H9 (cell line): ENCODE measurements around the gene RAB40C. TPM values are rescaled to one million over a fixed set of nuclear protein-coding genes. Genes with fewer than 3 reads are reported as not detected.

Experiments
- DNase-seq: peaks from one replicate; pipeline ENCODE4 v3.0.0-alpha.2; 2017
- H2AFZ ChIP-seq: one replicate; pipeline ENCODE4 v1.6.1; 2013; ENCODE audit warnings: mild to moderate bottlenecking, low read length, control low read depth, moderate library complexity
- H2AK5ac ChIP-seq: 2 replicates; pipeline ENCODE4 v1.6.1; 2013; ENCODE audit warnings: low read length, control low read depth, mixed read lengths; ENCODE audit not compliant: insufficient read length
- H2BK120ac ChIP-seq: one replicate; pipeline ENCODE4 v1.6.1; 2013; ENCODE audit warnings: low read depth, mild to moderate bottlenecking, low read length, control low read depth, inconsistent platforms; ENCODE audit not compliant: poor library complexity, severe bottlenecking
- H2BK12ac ChIP-seq: 2 replicates; pipeline ENCODE4 v1.6.1; 2013; ENCODE audit warnings: low read length, control low read depth, mixed read lengths, low read depth; ENCODE audit not compliant: insufficient read length
- H2BK15ac ChIP-seq: 2 replicates; pipeline ENCODE4 v1.6.1; 2013; ENCODE audit warnings: low read depth, low read length, control low read depth
- H2BK20ac ChIP-seq: one replicate; pipeline ENCODE4 v1.6.1; 2013; ENCODE audit warnings: low read depth, mild to moderate bottlenecking, low read length, control low read depth, inconsistent platforms; ENCODE audit not compliant: poor library complexity, severe bottlenecking
- H2BK5ac ChIP-seq: 2 replicates; pipeline ENCODE4 v1.6.1; 2013; ENCODE audit warnings: low read length, control low read depth, mixed read lengths; ENCODE audit not compliant: insufficient read length
- H3K14ac ChIP-seq: 2 replicates; pipeline ENCODE4 v1.6.1; 2013; ENCODE audit warnings: low read length, control low read depth; ENCODE audit not compliant: insufficient read depth
- H3K18ac ChIP-seq: 2 replicates; pipeline ENCODE4 v1.6.1; 2013; ENCODE audit warnings: low read depth, mild to moderate bottlenecking, mixed read lengths, low read length, control low read depth; ENCODE audit not compliant: insufficient read length
- H3K23ac ChIP-seq: 2 replicates; pipeline ENCODE4 v1.6.1; 2013; ENCODE audit warnings: low read length, control low read depth, mixed read lengths, low read depth; ENCODE audit not compliant: insufficient read length
- H3K23me2 ChIP-seq: 2 replicates; pipeline ENCODE4 v1.6.1; 2013; ENCODE audit warnings: low read depth, mild to moderate bottlenecking, mixed read lengths, low read length, control low read depth; ENCODE audit not compliant: insufficient read length, poor library complexity, severe bottlenecking
- H3K27ac ChIP-seq: 2 replicates; pipeline ENCODE4 v1.5.1; 2013; ENCODE audit warnings: low read length, control low read depth, mixed read lengths, low read depth; ENCODE audit not compliant: insufficient read length
- H3K27me3 ChIP-seq: 2 replicates; pipeline ENCODE4 v1.6.1; 2013; ENCODE audit warnings: low read length, control low read depth, inconsistent platforms; ENCODE audit not compliant: insufficient read depth
- H3K4ac ChIP-seq: 2 replicates; pipeline ENCODE4 v1.6.1; 2013; ENCODE audit warnings: low read depth, mild to moderate bottlenecking, control low read depth, inconsistent platforms, low read length, moderate library complexity
- H3K4me1 ChIP-seq: 2 replicates; pipeline ENCODE4 v1.6.1; 2013; ENCODE audit warnings: low read length, control low read depth, inconsistent platforms; ENCODE audit not compliant: insufficient read depth
- H3K4me2 ChIP-seq: 2 replicates; pipeline ENCODE4 v1.6.1; 2013; ENCODE audit warnings: low read length, control low read depth, mixed read lengths; ENCODE audit not compliant: insufficient read length, insufficient read depth
- H3K56ac ChIP-seq: 2 replicates; pipeline ENCODE4 v1.6.1; 2013; ENCODE audit warnings: low read depth, mild to moderate bottlenecking, mixed read lengths, low read length, control low read depth; ENCODE audit not compliant: insufficient read length
- H3K79me1 ChIP-seq: 2 replicates; pipeline ENCODE4 v1.6.1; 2013; ENCODE audit warnings: low read depth, mild to moderate bottlenecking, moderate library complexity, low read length, control low read depth, inconsistent platforms; ENCODE audit not compliant: insufficient read depth, poor library complexity, severe bottlenecking
- H3K79me2 ChIP-seq: 2 replicates; pipeline ENCODE4 v1.6.1; 2013; ENCODE audit warnings: low read length, control low read depth, inconsistent platforms; ENCODE audit not compliant: insufficient read depth
- H3K9ac ChIP-seq: 2 replicates; pipeline ENCODE4 v1.6.1; 2013; ENCODE audit warnings: low read length, control low read depth, mixed read lengths; ENCODE audit not compliant: insufficient read length; ENCODE audit errors: extremely low read depth
- H3K9me3 ChIP-seq: one replicate; pipeline ENCODE4 v1.6.1; 2013; ENCODE audit warnings: low read depth, low read length, inconsistent platforms; ENCODE audit not compliant: control insufficient read depth
- H3T11ph ChIP-seq: one replicate; pipeline ENCODE4 v1.6.1; 2013; ENCODE audit warnings: mild to moderate bottlenecking, low read length, control low read depth, inconsistent platforms
- H4K20me1 ChIP-seq: one replicate; pipeline ENCODE4 v1.6.1; 2013; ENCODE audit not compliant: control insufficient read depth, insufficient read length, insufficient read depth
- H4K5ac ChIP-seq: 2 replicates; pipeline ENCODE4 v1.6.1; 2013; ENCODE audit warnings: low read depth, mild to moderate bottlenecking, mixed read lengths, low read length, control low read depth; ENCODE audit not compliant: insufficient read length
- H4K8ac ChIP-seq: replicated peaks from 2 replicates; pipeline ENCODE4 v1.6.1; 2013; ENCODE audit warnings: low read length, control low read depth, mixed read lengths, low read depth; ENCODE audit not compliant: insufficient read length
- H4K91ac ChIP-seq: 2 replicates; pipeline ENCODE4 v1.6.1; 2013; ENCODE audit warnings: low read depth, mild to moderate bottlenecking, moderate library complexity, mixed read lengths, low read length, control low read depth; ENCODE audit not compliant: insufficient read length
- H3K27ac Mint-ChIP-seq, 3 experiments: 2 replicates in 2 of 3; 3 replicates in 1 of 3; pipeline ENCODE4 v1.8.0; 2020 to 2021; ENCODE audit warnings: mixed read lengths in 3 of 3, mild to moderate bottlenecking in 1 of 3, moderate library complexity in 1 of 3
- H3K27me3 Mint-ChIP-seq: 2 replicates; pipeline ENCODE4 v1.8.0; 2021; ENCODE audit warnings: low read depth, mild to moderate bottlenecking, moderate library complexity, mixed read lengths
- H3K36me3 Mint-ChIP-seq, 3 experiments: 2 replicates in 2 of 3; 3 replicates in 1 of 3; pipeline ENCODE4 v1.8.0; 2020 to 2021; ENCODE audit warnings: low read depth in 3 of 3, mixed read lengths in 3 of 3; ENCODE audit not compliant: insufficient read depth in 1 of 3
- H3K4me1 Mint-ChIP-seq, 2 experiments: 2 replicates each; pipeline ENCODE4 v1.8.0; 2020; ENCODE audit warnings: mixed read lengths in 2 of 2
- H3K4me3 Mint-ChIP-seq, 2 experiments: 2 replicates in 1 of 2; 3 replicates in 1 of 2; pipeline ENCODE4 v1.8.0; 2020 to 2021; ENCODE audit warnings: mild to moderate bottlenecking in 2 of 2, mixed read lengths in 2 of 2, moderate library complexity in 1 of 2
- H3K9me3 Mint-ChIP-seq, 2 experiments: 2 replicates in 1 of 2; 3 replicates in 1 of 2; pipeline ENCODE4 v1.8.0; 2020; ENCODE audit warnings: mild to moderate bottlenecking in 2 of 2, mixed read lengths in 2 of 2, moderate library complexity in 1 of 2
- WGBS: extraction: QIAGEN DNeasy Blood & Tissue Kit; methylation state at CpG from one replicate; pipeline ENCODE4 v1.1.7; 2013; ENCODE audit warnings: missing lambda C conversion rate, low lambda C conversion rate, mixed read lengths; ENCODE audit not compliant: insufficient read length; ENCODE audit errors: extremely low coverage; 5-methylcytosine and 5-hydroxymethylcytosine counted together
- total RNA-seq: library from RNA; stranded (reverse); gene quantifications from 2 replicates; pipeline ENCODE4 v1.2.1, GENCODE V29; 2021
- TF ChIP-seq, protein P1 (sequence below): fragments of 200-600 bp; sonication (generic); conservative IDR thresholded peaks from 3 replicates; pipeline ENCODE4 v1.8.0; 2021; ENCODE audit warnings: antibody characterized with exemption, mild to moderate bottlenecking

The RAB40C gene
- total RNA-seq, 1 experiment from 2014 or later = 19.1 TPM

GRCh38 chr16:563072-563644 lies 26.7 kb upstream of the RAB40C start:
- H4K8ac ChIP-seq = no peak overlapping the region
- Mint-ChIP-seq H3K27me3 (peaks cover 36% of the 10 kb centered on the region), H3K4me1 (peaks cover 4 to 15% of the 10 kb centered on the region in 2 experiments), H3K4me3 (no peak overlapping the region), H3K9me3 (no peaks in the 10 kb centered on the region; a peak in 1 of 5 replicates), H3K36me3 (no peaks in the 10 kb centered on the region; a peak in 1 of 7 replicates), H3K27ac (no peak overlapping the region; a peak in 1 of 7 replicates)
- no peak overlapping the region for H2BK120ac ChIP-seq
- WGBS = no CpG with 5 or more reads among the region's 30 CpGs
- no peaks in the 10 kb centered on the region for H3K79me1 ChIP-seq
- no peak overlapping the region for H3K14ac ChIP-seq
- H3K9ac ChIP-seq = no peak overlapping the region
- H3K56ac ChIP-seq = no peak overlapping the region
- H3K4me2 ChIP-seq = no peak overlapping the region
- no peak overlapping the region for H3K18ac ChIP-seq
- no peak overlapping the region for H3K23ac ChIP-seq
- TF ChIP-seq, protein P1, sequence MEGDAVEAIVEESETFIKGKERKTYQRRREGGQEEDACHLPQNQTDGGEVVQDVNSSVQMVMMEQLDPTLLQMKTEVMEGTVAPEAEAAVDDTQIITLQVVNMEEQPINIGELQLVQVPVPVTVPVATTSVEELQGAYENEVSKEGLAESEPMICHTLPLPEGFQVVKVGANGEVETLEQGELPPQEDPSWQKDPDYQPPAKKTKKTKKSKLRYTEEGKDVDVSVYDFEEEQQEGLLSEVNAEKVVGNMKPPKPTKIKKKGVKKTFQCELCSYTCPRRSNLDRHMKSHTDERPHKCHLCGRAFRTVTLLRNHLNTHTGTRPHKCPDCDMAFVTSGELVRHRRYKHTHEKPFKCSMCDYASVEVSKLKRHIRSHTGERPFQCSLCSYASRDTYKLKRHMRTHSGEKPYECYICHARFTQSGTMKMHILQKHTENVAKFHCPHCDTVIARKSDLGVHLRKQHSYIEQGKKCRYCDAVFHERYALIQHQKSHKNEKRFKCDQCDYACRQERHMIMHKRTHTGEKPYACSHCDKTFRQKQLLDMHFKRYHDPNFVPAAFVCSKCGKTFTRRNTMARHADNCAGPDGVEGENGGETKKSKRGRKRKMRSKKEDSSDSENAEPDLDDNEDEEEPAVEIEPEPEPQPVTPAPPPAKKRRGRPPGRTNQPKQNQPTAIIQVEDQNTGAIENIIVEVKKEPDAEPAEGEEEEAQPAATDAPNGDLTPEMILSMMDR = no peak
- no peak overlapping the region for H2BK15ac ChIP-seq
- peaks cover 3% of the 10 kb centered on the region for H4K20me1 ChIP-seq
- H4K91ac ChIP-seq = no peak overlapping the region
- H2AFZ ChIP-seq = no peak overlapping the region
- no peak for DNase-seq
- no peak overlapping the region for H2AK5ac ChIP-seq
- no peaks in the 10 kb centered on the region for H3K79me2 ChIP-seq
- no peaks in the 10 kb centered on the region for H3K23me2 ChIP-seq
- H3K9me3 ChIP-seq = no peaks in the 10 kb centered on the region
- H3K27me3 ChIP-seq = peaks cover 2% of the 10 kb centered on the region; the same call in 1 of the 2 replicates
- no peak overlapping the region for H2BK20ac ChIP-seq
- H2BK5ac ChIP-seq = no peak overlapping the region
- H4K5ac ChIP-seq = no peak overlapping the region
- H3K4ac ChIP-seq = no peak overlapping the region
- H2BK12ac ChIP-seq = no peak overlapping the region
- no peaks in the 10 kb centered on the region for H3K4me1 ChIP-seq
- H3K27ac ChIP-seq = no peak overlapping the region
- H3T11ph ChIP-seq = no peak overlapping the region
